ENCODE data around the gene TPST2.

Gene TPST2

DNA sequence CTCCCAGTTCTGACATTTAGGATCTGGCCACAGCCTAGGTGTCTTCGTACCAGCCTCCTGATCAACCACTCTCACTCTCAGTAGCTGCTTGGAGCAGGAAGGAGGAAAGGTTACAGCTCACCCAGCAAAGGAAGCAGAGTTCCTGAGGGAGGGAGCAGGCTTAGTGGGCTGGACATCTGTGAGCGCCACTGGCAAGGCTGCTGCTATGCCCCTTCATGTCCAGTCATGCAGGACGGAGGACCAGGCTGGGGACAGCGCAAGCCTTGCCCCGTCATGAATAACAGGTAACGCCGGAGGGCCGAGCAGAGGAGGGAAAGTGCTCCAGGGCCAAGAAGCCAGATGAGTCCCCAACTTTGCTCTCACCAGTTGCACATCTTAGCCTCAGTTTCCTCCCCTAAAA is 25.8 kb downstream of the TPST2 start:
- H3K4me3 ChIP-seq (ENCODE audit: low read length): no peak overlapping the region
- no peak for DNase-seq (ENCODE audit: low read depth, low spot score)

DNA sequence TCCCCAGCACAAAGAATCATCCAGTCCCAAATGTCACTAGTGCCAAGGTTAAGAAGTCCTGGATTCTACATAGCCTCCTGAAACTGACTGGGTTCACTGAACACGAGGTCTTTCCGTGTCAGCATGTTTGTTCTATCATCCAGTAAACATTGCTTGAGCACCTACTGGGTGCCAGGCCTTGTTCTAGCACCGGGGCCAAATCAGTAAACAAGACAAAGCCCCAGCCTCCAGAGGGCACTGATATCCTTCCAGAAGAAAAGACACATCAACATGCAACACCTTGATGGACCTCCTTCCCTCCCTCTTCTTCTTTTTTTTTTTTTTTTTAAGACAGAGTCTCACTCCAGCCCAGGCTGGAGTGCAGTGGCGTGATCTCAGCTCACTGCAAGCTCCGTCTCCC is 26.9 kb downstream of the TPST2 start:
- H3K4me3 ChIP-seq (ENCODE audit: low read length): no peak overlapping the region
- no peak for DNase-seq (ENCODE audit: low read depth, low spot score)

DNA sequence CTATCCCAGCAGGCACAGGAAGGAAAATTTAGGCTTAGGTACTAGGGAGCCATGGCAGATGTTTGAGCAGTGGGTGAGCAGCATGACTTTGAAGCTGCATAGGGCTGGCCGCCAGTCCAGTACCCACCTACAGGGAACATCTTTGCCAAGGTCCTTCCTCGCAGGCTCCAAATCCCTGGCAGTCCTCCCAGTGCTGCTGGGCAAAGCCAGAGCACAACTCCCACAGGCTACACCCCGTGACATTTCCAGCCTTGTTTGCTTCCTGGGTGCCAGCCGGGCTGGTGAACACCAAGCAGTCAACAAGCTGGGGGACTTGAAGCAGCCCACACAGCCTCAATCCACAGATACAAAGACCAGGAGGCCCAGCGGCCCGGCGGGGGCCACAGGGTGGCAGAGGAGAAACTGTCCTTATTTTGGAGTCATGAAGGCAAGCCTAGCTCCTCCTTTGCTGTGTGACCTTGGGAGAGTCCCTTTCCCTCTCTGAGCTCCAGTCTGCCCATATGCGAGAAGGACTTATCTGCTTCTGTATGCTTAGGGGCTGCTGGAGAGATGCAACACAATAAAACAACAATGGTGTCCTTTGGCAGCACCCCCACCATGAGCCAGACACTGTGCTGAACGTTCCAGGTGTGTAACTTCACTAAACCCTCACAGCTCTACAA is 28.0 kb downstream of the TPST2 start:
- H3K4me3 ChIP-seq (ENCODE audit: low read length): no peak overlapping the region
- no peak for DNase-seq (ENCODE audit: low read depth, low spot score)

DNA sequence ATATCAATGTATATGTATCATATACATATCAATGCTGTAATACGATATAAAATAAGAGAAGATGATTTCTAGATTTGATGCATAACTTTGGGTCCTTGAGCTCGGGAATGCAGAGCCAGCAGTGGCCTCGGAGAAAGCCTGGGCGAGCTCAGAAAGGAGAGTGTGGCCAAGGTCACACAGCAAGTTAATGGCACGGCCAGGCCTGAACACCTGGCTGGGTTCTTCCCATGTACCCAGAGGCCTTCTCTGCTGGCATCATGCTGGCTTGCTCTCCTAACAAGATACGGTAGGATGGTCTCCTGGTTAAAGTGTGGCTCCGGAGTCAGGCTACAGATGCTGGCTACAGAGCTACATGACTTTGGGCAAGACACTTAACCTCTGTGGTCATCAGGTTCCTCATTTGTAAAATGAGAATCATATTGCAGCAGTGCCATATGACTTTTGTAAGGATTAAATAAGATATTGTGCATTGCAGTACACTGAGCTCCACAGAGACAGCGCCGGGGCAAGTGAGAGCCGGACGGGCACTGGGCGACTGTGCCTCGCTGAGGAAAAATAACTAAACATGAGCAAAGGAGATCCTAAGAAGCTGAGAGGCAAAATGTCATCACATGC is 29.9 kb downstream of the TPST2 start:
- DNase-seq (ENCODE audit: low read depth, low spot score): no peak
- no peak overlapping the region for H3K4me3 ChIP-seq (ENCODE audit: low read length)

DNA sequence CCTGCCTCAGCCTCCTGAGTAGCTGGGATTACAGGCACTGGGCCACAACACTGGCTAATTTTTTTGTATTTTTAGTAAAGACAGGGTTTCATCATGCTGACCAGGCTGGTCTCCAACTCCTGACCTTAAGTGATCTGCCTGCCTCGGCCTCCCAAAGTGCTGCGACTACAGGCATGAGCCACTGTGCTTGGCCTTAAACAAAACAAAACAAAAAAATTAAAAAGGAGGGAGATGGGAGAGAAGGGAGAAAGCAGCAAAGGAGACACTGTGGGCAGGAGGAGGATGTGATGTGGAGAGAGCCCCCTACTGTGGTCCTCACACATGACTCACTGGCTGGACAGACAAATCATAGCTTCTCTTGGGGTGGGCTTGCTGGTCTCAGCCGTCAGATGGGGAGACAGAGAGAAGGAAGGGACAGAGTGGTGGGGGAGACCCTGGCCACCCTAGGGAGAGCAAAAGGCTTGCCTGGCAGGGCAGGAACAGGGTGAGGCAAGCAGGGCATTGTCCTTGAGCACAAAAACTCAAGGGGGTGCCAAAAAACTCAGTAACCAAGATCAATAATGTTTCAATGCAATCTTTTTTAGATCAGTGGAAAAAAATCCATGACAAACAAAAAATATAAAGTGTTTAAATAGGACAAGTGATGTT is 31.6 kb downstream of the TPST2 start:
- no peak for DNase-seq (ENCODE audit: low read depth, low spot score)
- H3K4me3 ChIP-seq (ENCODE audit: low read length): no peak overlapping the region

DNA sequence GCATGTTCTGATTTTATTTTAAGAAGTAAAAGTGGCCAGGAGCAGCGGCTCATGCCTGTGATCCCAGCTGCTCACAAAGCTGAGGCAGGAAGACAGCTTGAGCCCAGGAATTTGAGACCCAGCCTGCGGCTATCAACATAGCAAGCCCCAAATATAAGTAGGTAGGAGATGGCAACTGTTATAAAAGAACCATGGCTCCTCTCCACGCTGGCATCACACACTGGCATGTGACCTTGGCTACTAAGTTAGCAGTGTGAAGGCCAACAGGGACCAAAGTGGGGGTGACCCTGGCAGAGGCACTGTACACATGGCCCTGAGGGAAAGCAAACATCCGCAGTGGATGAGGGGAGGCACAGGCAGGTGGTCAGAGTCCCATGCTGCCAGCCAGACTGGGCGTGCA is 33.0 kb downstream of the TPST2 start:
- H3K4me3 ChIP-seq (ENCODE audit: low read length): no peak overlapping the region
- DNase-seq (ENCODE audit: low read depth, low spot score): no peak

GRCh38 chr22:26555478-26555877 is 34.5 kb downstream of the TPST2 start:
- DNase-seq (ENCODE audit: low read depth, low spot score): no peak
- H3K4me3 ChIP-seq (ENCODE audit: low read length): no peak overlapping the region

DNA sequence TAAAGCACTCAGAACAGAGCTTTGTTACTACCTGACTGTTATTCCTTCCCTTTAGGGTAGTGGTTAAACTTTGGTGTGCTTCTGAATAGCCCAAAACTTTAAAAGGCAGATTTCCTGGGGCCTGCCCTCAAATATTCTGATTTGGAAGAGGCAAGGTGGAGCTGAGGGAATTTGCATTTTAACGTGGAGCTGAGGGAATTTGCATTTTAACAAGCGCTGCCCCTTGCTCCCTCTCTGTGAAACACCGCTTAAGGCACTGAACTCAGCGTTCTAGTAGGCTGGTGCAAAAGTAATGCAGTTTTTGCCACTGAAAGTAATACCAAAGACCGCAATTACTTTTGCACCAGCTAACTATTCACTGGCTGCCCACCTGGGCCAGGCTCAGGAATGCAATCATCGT is 35.0 kb downstream of the TPST2 start:
- DNase-seq (ENCODE audit: low read depth, low spot score): no peak
- H3K4me3 ChIP-seq (ENCODE audit: low read length): no peak overlapping the region

DNA sequence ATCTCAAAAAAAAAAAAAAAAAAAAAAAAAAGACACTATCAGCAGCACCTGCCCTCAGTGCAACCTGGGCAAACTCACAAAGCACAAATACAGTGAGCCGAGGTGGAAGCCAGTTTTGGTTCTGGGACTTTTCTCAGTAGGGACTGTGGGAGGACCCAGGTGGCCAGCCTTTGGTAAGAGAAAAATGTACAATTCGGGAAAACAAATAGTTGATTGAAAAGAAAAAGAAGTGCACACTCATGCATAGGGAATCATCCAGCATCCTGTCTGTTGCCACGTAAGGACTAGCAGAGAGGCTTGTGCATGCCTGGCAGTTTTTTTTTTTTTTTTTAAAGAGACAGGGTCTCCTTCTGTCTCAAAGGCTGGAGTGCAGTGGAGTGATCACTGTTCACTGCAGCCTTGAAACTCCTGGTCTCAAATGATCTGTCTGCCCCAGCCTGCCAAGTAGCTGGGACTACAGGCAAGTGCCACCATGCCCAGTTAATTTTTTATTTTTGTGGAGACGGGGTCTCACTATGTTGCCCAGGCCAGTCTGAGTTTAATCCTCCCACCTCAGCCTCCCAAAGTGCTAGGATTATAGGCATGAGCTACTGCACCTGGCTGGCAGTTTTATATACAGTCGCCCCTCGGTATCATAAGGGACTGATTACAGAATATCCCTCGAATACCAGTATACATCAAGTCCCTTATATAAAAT is 36.7 kb downstream of the TPST2 start:
- no peak overlapping the region for H3K4me3 ChIP-seq (ENCODE audit: low read length)

GRCh38 chr22:26552466-26552865 is 37.5 kb downstream of the TPST2 start:
- no peak for DNase-seq (ENCODE audit: low read depth, low spot score)
- no peak overlapping the region for H3K4me3 ChIP-seq (ENCODE audit: low read length)

More for the DNA sequence above, 36.7 kb downstream of the TPST2 start:
- peak; percentile 14 for DNase-seq (ENCODE audit: low read depth, low spot score)

DNA sequence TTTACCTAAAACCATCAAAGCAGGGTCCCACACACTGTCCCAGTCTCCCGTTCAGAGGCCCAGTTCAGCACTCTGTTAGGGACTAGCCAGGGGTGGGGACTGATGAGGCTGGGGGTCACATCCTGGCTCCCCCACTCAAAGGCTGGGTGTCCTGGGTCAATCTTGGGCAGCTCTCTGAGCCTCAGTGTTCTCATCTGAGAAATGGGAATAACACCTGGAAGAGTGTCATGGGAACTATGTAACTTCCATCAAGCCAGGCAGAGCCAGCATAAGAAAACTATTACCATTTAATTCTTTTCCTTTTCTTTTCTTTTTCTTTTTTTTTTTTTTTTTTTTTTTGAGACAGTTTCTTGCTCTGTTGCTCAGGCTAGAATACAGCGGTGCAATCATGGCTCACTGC is 38.4 kb downstream of the TPST2 start:
- H3K4me3 ChIP-seq (ENCODE audit: low read length): no peak overlapping the region
- no peak for DNase-seq (ENCODE audit: low read depth, low spot score)

- no peak overlapping the region for H3K4me3 ChIP-seq (ENCODE audit: low read length)
- DNase-seq (ENCODE audit: low read depth, low spot score): no peak
These were observed 39.4 kb downstream of the TPST2 start for GRCh38 chr22:26550498-26551033.

GRCh38 chr22:26549902-26550497 is 39.9 kb downstream of the TPST2 start:
- no peak for DNase-seq (ENCODE audit: low read depth, low spot score)
- no peak overlapping the region for H3K4me3 ChIP-seq (ENCODE audit: low read length)

- H3K4me3 ChIP-seq (ENCODE audit: low read length): no peak overlapping the region
- no peak for DNase-seq (ENCODE audit: low read depth, low spot score)
These were observed 40.9 kb downstream of the TPST2 start for GRCh38 chr22:26548984-26549383.

DNA sequence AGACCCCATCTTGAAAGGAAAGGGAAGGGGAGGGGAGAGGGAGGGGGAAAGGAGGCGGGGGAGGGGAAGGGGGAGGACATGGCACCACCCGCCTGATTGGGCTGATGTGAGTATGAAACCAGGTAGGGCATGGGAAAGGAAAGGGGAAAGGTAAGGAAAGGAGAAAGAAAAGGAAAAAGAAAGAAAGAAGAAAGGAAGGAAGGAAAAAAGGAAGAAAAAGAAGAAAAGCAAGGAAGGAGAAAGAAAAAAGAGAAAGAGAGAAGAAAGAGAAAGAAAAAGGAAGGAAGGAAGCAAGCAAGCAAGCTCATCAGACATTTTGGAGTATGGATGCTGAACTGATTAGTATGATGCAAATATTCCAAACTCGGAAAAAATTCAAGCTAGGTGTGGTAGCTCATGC is 41.6 kb downstream of the TPST2 start:
- no peak for DNase-seq (ENCODE audit: low read depth, low spot score)
- no peak overlapping the region for H3K4me3 ChIP-seq (ENCODE audit: low read length)

GRCh38 chr22:26547837-26548236 is 42.1 kb downstream of the TPST2 start:
- DNase-seq (ENCODE audit: low read depth, low spot score): no peak

GRCh38 chr22:26547426-26547825 is 42.5 kb downstream of the TPST2 start:
- peak; percentile 39 for DNase-seq (ENCODE audit: low read depth, low spot score)
- H3K4me3 ChIP-seq (ENCODE audit: low read length): no peak overlapping the region

More at GRCh38 chr22:26547837-26548236, 42.1 kb downstream of the TPST2 start:
- no peak overlapping the region for H3K4me3 ChIP-seq (ENCODE audit: low read length)

GRCh38 chr22:26546282-26546681 is 43.6 kb downstream of the TPST2 start:
- no peak for DNase-seq (ENCODE audit: low read depth, low spot score)
- H3K4me3 ChIP-seq (ENCODE audit: low read length): no peak overlapping the region

DNA sequence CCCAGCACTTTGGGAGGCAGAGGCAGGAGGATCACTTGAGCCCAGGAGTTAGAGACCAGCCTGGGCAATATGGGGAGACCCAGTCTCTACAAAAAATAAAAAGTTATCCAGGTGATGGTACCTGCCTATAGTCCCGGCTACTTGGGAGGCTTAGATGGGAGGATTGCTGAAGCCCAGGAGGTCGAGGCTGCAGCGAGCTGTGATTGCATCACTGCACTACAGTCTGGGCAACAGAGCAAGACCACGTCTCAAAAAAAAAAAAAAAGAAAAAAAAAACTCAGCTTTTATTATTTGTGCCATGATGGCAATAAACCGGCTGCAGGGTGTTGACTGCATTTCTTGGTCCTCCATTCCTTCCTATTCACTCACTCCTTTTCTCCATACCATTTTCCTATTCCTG is 44.1 kb downstream of the TPST2 start:
- DNase-seq (ENCODE audit: low read depth, low spot score): no peak
- H3K4me3 ChIP-seq (ENCODE audit: low read length): no peak overlapping the region

Data from Jurkat, Clone E6-1 (cell line).